Nephron (organoid): Measurements from ENCODE around the gene PTPRN2.
A peak's percentile ranks its signal among the peaks of the same experiment; 100 is the strongest.

Experiments used
- H3K27ac Mint-ChIP-seq, 3 experiments: 2 replicates each; pipeline ENCODE4 v1.8.0; 2020; ENCODE audit warnings: mixed read lengths in 3 of 3, mild to moderate bottlenecking in 2 of 3, moderate library complexity in 1 of 3
- H3K27me3 Mint-ChIP-seq: 2 replicates; pipeline ENCODE4 v1.8.0; 2021; ENCODE audit warnings: low read depth, mild to moderate bottlenecking, moderate library complexity, mixed read lengths
- H3K36me3 Mint-ChIP-seq: 2 replicates; pipeline ENCODE4 v1.8.0; 2020; ENCODE audit warnings: low read depth, mixed read lengths
- H3K4me1 Mint-ChIP-seq: 2 replicates; pipeline ENCODE4 v1.8.0; 2020; ENCODE audit warnings: mixed read lengths
- H3K4me3 Mint-ChIP-seq, 3 experiments: 2 replicates each; pipeline ENCODE4 v1.8.0; 2020; ENCODE audit warnings: mild to moderate bottlenecking in 3 of 3, mixed read lengths in 3 of 3, moderate library complexity in 2 of 3
- H3K9me3 Mint-ChIP-seq: 2 replicates; pipeline ENCODE4 v1.8.0; 2020; ENCODE audit warnings: mixed read lengths
- TF ChIP-seq, protein P1 (sequence below), 3 experiments: fragments of 200-600 bp; sonication (generic); IDR thresholded peaks; one replicate each; pipeline ENCODE4 v1.5.0; 2021; ENCODE audit warnings: antibody characterized with exemption in 3 of 3; ENCODE audit not compliant: unreplicated experiment in 3 of 3

Gene PTPRN2

DNA sequence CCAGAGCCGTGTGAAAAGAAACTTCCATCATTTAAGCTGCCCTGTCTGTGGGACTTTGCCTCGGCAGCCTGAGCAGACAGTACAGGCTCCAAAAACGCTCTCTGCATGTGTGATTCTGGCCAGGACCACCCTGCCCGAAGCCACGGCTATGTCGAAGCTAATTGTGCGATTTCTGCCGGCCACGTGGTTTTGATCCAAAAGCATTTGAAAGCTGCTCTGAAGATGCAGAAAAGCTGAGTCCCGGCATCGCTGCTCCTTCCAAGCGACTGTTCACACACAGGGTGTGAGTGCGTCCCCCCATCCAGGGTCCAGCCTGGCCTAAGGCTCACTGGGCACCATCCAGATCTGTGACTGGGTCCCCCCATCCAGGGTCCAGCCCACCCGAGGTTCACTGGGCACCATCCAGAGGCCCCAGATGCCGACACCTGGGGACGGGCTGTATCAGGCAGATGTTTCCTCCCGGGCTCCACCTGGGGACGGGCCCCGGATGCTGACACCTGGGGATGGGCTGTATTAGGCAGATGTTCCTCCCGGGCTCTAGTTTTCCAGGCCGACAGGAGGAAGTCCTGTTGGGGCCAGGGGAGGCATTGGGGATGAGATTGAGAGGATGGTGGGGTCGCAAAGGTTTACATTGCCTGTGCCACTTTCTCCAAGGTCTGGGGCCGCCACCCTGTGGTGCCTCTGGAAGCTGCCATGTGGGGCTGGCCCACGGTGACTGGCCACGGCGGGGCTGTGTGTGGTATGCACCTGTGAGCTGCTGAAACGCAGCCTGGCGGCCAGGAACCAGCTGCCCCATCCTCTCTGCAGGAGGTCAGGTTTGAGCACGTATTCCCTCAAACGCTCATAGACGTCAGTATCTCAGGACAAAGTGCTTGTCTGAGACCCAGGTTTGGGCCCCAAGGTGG lies 723.5 kb downstream of the PTPRN2 start:
- TF ChIP-seq, protein P1, sequence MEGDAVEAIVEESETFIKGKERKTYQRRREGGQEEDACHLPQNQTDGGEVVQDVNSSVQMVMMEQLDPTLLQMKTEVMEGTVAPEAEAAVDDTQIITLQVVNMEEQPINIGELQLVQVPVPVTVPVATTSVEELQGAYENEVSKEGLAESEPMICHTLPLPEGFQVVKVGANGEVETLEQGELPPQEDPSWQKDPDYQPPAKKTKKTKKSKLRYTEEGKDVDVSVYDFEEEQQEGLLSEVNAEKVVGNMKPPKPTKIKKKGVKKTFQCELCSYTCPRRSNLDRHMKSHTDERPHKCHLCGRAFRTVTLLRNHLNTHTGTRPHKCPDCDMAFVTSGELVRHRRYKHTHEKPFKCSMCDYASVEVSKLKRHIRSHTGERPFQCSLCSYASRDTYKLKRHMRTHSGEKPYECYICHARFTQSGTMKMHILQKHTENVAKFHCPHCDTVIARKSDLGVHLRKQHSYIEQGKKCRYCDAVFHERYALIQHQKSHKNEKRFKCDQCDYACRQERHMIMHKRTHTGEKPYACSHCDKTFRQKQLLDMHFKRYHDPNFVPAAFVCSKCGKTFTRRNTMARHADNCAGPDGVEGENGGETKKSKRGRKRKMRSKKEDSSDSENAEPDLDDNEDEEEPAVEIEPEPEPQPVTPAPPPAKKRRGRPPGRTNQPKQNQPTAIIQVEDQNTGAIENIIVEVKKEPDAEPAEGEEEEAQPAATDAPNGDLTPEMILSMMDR (IDR thresholded peaks at IDR 0.05; ENCODE audit: unreplicated experiment in 3 of 3), result no peak
- Mint-ChIP-seq H3K27me3 (peaks cover 22% of the 10 kb centered on the region), H3K9me3 (peaks cover 12% of the 10 kb centered on the region), H3K36me3 (no peaks in the 10 kb centered on the region), H3K4me1 (peaks cover 8% of the 10 kb centered on the region), H3K4me3 (no peak overlapping the region), H3K27ac (no peak overlapping the region)

- Mint-ChIP-seq H3K4me3 (no peak overlapping the region), H3K27ac (no peak overlapping the region), H3K4me1 (peaks cover 8% of the 10 kb centered on the region), H3K36me3 (no peaks in the 10 kb centered on the region), H3K9me3 (peaks cover 6% of the 10 kb centered on the region), H3K27me3 (peaks cover 16% of the 10 kb centered on the region)
- TF ChIP-seq, protein P1 (IDR thresholded peaks at IDR 0.05; ENCODE audit: unreplicated experiment in 3 of 3), result no peak
Measured at GRCh38 chr7:157863176-157863575, 724.4 kb downstream of the PTPRN2 start.

DNA sequence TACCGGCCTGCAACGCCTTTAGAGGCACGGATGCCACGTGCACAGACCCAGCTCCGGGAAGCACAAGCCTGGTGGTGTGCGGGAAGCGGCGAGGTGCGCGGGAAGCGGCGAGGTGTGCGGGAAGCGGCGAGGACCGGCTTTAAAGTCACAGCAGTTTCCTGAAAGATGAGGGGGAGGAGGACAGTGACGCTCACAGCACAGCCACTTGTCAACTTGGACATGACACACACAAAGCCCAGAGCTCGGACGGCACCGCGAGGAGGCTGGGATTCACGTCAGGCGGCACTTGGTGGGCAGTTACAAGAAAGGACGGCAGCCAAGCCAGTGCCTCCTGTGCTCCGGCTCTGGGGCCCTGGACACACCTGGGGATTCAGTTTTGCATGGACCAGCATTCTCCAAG lies 724.9 kb downstream of the PTPRN2 start:
- H3K4me3 Mint-ChIP-seq, result no peak overlapping the region
- TF ChIP-seq, protein P1 (IDR thresholded peaks at IDR 0.05; ENCODE audit: unreplicated experiment in 3 of 3), result no peak
- no peaks in the 10 kb centered on the region for H3K36me3 Mint-ChIP-seq
- H3K27me3 Mint-ChIP-seq, result peaks cover 16% of the 10 kb centered on the region
- H3K9me3 Mint-ChIP-seq, result peaks cover 6% of the 10 kb centered on the region
- peaks cover 8% of the 10 kb centered on the region for H3K4me1 Mint-ChIP-seq
- H3K27ac Mint-ChIP-seq, result no peak overlapping the region

DNA sequence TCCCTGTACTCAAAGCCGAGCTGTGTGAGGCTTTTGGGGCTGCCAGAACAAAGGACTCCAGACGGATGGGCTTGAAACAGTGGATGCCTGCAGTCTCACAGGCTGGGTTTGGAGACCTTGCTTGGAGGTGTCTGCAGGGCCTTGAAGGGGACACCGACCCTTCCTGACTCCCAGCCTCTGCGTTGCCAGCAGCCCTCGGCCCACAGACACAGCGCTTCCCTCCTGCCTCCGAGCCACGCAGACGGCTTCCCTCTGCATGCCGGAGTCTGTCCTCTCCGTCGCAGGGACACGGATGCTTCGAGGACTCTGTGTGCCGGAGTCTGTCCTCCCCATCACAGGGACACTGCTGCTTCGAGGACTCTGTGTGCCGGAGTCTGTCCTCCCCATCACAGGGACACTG lies 726.1 kb downstream of the PTPRN2 start:
- H3K27me3 Mint-ChIP-seq, result peaks cover 16% of the 10 kb centered on the region
- H3K4me1 Mint-ChIP-seq, result peaks cover 8% of the 10 kb centered on the region
- peaks cover 6% of the 10 kb centered on the region for H3K9me3 Mint-ChIP-seq
- no peak overlapping the region for H3K4me3 Mint-ChIP-seq
- no peak overlapping the region for H3K27ac Mint-ChIP-seq
- no peaks in the 10 kb centered on the region for H3K36me3 Mint-ChIP-seq
- TF ChIP-seq, protein P1 (IDR thresholded peaks at IDR 0.05; ENCODE audit: unreplicated experiment in 3 of 3), result no peak

DNA sequence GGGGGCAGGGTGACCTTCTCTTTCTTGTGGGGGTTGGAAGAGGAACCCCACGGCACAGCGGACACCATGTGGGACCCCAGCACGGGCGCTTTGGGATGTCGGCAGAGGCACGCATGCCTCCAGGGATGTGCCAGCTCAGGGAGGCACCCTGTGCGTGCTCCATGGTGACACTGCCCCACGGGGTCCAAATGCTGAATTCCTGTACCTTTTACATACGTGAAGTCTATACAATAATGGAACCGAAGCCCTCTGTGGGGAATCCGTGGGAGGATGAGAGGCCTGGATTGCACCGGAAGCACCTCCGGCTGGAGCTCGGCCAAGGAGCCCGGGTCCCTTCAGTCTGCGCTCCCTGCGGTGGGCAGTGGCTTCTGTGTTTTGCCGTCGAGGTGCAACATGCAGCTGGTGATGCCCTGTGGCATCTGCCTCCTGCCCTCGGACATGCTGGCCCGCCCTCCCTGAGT lies 726.6 kb downstream of the PTPRN2 start:
- Mint-ChIP-seq H3K27me3 (peaks cover 16% of the 10 kb centered on the region), H3K27ac (no peak overlapping the region), H3K36me3 (no peaks in the 10 kb centered on the region), H3K9me3 (peaks cover 3% of the 10 kb centered on the region), H3K4me3 (no peak overlapping the region), H3K4me1 (peaks cover 8% of the 10 kb centered on the region)
- TF ChIP-seq, protein P1 (IDR thresholded peaks at IDR 0.05; ENCODE audit: unreplicated experiment in 3 of 3), result no peak

DNA sequence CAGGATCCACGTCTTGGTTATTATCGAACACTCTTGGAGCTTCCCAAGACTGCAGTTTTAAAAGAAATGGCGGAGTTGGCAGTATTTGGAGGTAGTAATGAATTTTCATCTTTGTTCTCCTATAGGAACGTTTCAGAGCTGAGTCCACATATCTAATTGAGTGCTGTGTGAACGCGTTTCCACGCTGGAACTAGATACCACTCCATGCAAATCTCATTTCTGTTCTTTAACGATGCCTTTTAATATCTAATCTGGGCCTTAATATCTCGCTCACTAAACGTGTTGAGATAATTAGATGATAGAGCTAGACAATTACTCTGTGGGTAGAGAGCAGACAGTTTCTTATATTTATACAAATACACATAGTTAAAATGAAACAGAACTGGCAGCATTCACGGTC lies 727.2 kb downstream of the PTPRN2 start:
- H3K9me3 Mint-ChIP-seq, result no peaks in the 10 kb centered on the region
- peak overlapping the region in 2 of 3 experiments; percentile 2 to 39 for H3K27ac Mint-ChIP-seq
- H3K27me3 Mint-ChIP-seq, result peaks cover 15% of the 10 kb centered on the region
- no peaks in the 10 kb centered on the region for H3K36me3 Mint-ChIP-seq
- H3K4me3 Mint-ChIP-seq, result no peak overlapping the region
- H3K4me1 Mint-ChIP-seq, result peaks cover 8% of the 10 kb centered on the region
- TF ChIP-seq, protein P1 (IDR thresholded peaks at IDR 0.05; ENCODE audit: unreplicated experiment in 3 of 3), result no peak
